ENCODE data around the gene ANKRD63. TPM values are rescaled to one million over a fixed set of nuclear protein-coding genes. Genes with fewer than 3 reads are reported as not detected.

The ANKRD63 gene
- total RNA-seq, 1 donor from 2014 or later: not detected

DNA sequence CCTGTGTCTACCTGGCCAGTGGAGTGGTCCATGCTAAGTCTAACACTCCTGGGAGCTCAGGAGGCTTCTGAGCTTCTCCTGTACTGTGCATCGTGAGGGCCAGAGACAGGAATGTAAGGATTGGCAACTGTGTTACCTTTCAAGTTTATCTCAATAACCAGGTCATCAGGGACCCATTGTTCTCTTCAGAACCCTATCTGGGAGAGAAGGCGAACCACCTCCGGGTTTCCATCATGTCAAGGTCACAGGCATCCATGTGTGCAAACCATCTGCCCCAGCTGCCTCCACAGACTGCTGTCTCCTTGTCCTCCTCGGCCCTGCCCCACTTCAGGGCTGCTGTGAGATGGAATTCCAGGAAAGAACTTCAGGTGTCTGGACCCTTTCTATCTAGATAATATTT lies 5.9 kb downstream of the ANKRD63 start:
- no peak overlapping the region for H3K4me3 ChIP-seq
- DNase-seq: no peak
- H3K27me3 ChIP-seq (ENCODE audit: low read depth): peaks cover 59% of the 10 kb centered on the region
- no peaks in the 10 kb centered on the region for H3K36me3 ChIP-seq
- H3K9me3 ChIP-seq (replicated peaks): no peaks in the 10 kb centered on the region
- peaks cover 25% of the 10 kb centered on the region for H3K4me1 ChIP-seq
- TF ChIP-seq, protein P1, sequence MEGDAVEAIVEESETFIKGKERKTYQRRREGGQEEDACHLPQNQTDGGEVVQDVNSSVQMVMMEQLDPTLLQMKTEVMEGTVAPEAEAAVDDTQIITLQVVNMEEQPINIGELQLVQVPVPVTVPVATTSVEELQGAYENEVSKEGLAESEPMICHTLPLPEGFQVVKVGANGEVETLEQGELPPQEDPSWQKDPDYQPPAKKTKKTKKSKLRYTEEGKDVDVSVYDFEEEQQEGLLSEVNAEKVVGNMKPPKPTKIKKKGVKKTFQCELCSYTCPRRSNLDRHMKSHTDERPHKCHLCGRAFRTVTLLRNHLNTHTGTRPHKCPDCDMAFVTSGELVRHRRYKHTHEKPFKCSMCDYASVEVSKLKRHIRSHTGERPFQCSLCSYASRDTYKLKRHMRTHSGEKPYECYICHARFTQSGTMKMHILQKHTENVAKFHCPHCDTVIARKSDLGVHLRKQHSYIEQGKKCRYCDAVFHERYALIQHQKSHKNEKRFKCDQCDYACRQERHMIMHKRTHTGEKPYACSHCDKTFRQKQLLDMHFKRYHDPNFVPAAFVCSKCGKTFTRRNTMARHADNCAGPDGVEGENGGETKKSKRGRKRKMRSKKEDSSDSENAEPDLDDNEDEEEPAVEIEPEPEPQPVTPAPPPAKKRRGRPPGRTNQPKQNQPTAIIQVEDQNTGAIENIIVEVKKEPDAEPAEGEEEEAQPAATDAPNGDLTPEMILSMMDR (IDR thresholded peaks at IDR 0.05; ENCODE audit: borderline replicate concordance): no peak
- intact Hi-C loops (cut with micrococcal nuclease): loop anchor here (5.0 to 10.0 kb wide), 2 partner anchors 60 to 232 kb away; no protein-coding TSS in a partner anchor
- no peak overlapping the region for H3K27ac ChIP-seq (replicated peaks)

DNA sequence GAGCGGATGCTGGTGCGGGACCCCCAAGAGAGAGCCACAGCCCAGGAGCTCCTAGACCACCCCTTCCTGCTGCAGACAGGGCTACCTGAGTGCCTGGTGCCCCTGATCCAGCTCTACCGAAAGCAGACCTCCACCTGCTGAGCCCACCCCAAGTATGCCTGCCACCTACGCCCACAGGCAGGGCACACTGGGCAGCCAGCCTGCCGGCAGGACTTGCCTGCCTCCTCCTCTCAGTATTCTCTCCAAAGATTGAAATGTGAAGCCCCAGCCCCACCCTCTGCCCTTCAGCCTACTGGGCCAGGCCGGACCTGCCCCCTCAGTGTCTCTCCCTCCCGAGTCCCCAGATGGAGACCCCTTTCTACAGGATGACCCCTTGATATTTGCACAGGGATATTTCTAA lies 6.9 kb downstream of the ANKRD63 start:
- Histone ChIP-seq H3K36me3 (no peaks in the 10 kb centered on the region), H3K27me3 (ENCODE audit: low read depth) (peaks cover 50% of the 10 kb centered on the region), H3K27ac (replicated peaks) (no peak overlapping the region), H3K4me1 (peaks cover 18% of the 10 kb centered on the region), H3K4me3 (no peak overlapping the region), H3K9me3 (replicated peaks) (no peaks in the 10 kb centered on the region)
- DNase-seq: no peak
- TF ChIP-seq, protein P1 (IDR thresholded peaks at IDR 0.05; ENCODE audit: borderline replicate concordance): no peak
- intact Hi-C loops (cut with micrococcal nuclease): loop anchor here (5.0 to 10.0 kb wide), 2 partner anchors 59 to 231 kb away; no protein-coding TSS in a partner anchor

- DNase-seq: no peak
- intact Hi-C loops (cut with micrococcal nuclease): loop anchor here (5.0 to 10.0 kb wide), 2 partner anchors 58 to 231 kb away; no protein-coding TSS in a partner anchor
- no peak overlapping the region for H3K4me3 ChIP-seq
- H3K4me1 ChIP-seq: peaks cover 18% of the 10 kb centered on the region
- H3K36me3 ChIP-seq: no peaks in the 10 kb centered on the region
- TF ChIP-seq, protein P1 (IDR thresholded peaks at IDR 0.05; ENCODE audit: borderline replicate concordance): no peak
- H3K27me3 ChIP-seq (ENCODE audit: low read depth): peaks cover 45% of the 10 kb centered on the region
- H3K9me3 ChIP-seq (replicated peaks): no peaks in the 10 kb centered on the region
- no peak overlapping the region for H3K27ac ChIP-seq (replicated peaks)
These were observed 7.3 kb downstream of the ANKRD63 start for GRCh38 chr15:40275523-40275922.

DNA sequence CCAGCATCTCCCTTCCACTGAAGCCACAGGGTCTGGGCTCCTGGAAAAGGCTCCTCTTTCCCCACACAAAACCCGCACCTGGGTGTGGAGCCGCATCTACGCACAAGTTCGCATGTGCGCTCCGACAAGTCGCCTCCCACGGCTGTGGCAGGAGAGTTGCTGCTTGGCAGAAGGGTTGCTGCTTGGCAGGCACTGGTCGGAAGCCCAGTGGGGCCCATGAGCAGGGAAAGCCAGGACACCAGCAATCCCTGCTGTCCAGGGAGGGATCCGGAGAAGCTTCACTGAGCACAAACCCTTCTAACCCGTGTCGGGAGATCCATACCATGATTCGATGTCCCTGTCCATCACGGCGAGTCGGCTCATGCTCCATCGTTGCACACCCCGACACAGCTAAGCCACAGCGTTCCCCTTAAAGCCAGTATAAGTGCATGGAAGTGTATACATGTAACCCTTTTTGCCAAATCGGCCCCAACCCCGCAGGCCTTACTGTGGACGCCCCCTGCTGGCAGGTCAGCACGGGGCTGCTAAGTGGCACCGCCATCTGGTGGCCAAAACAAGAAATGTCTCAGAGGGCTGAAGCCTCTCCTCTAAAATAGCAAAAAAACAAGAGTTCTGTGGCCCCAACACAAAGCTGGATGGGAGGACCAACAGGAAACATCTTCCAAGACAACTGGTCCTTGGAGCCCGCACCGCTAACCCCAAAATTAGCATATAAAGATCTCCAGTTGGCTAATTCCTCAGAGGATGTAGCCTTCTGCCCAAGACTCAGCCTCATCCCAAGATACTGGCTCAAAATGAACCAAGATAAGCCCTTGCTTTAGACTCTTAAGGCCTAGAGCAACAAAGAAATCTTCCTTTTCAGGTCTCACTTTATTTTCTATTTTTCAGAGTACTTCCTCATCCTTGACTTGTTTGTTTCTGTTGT lies 8.3 kb downstream of the ANKRD63 start:
- TF ChIP-seq, protein P1 (IDR thresholded peaks at IDR 0.05; ENCODE audit: borderline replicate concordance): peak; percentile 100
- Histone ChIP-seq H3K4me1 (peaks cover 11% of the 10 kb centered on the region), H3K27ac (replicated peaks) (no peak overlapping the region), H3K27me3 (ENCODE audit: low read depth) (peaks cover 36% of the 10 kb centered on the region), H3K4me3 (no peak overlapping the region), H3K9me3 (replicated peaks) (no peaks in the 10 kb centered on the region), H3K36me3 (no peaks in the 10 kb centered on the region)
- peak; percentile 71 for DNase-seq
- intact Hi-C loops (cut with micrococcal nuclease): loop anchor here (5.0 to 10.0 kb wide), 2 partner anchors 57 to 230 kb away; no protein-coding TSS in a partner anchor

- Histone ChIP-seq H3K36me3 (no peaks in the 10 kb centered on the region), H3K4me1 (peaks cover 6% of the 10 kb centered on the region), H3K27me3 (ENCODE audit: low read depth) (peaks cover 26% of the 10 kb centered on the region), H3K27ac (replicated peaks) (no peak overlapping the region), H3K4me3 (no peak overlapping the region), H3K9me3 (replicated peaks) (no peaks in the 10 kb centered on the region)
- TF ChIP-seq, protein P1 (IDR thresholded peaks at IDR 0.05; ENCODE audit: borderline replicate concordance): no peak
- no peak for DNase-seq
- intact Hi-C loops (cut with micrococcal nuclease): loop anchor here (10.0 kb wide), 1 partner anchor 229 kb away; no protein-coding TSS in a partner anchor
These were observed 9.4 kb downstream of the ANKRD63 start for GRCh38 chr15:40273428-40273827.
